ENCODE data around the gene ARL15.

The ARL15 gene

DNA sequence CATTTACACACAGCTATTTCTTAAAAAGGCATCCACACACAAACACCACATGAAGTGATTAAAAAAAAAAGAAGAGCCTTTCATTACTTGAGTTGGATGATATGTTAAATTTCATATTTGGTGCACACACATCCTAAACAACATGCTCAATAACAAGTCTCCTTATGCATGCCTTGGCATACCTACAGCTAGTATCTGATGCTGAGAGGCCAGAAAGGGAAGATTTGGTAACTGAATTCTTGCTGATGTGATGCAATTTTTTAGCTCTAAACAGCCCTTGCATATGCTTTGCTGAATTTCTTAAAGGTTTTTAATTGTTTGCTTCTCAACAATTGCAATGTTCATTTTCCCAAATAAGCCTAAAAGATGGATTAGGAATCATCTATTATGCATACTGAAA, 338.8 kb downstream of the ARL15 start:
- H3K27me3 ChIP-seq (ENCODE audit: control insufficient read depth in 3 of 3, insufficient read depth in 3 of 3, low read depth in 1 of 3, low read length in 3 of 3), result no peaks in the 10 kb centered on the region
- H3K14ac ChIP-seq (ENCODE audit: low read length), result no peak overlapping the region
- no peak overlapping the region for H3K27ac ChIP-seq (replicated peaks; ENCODE audit: low read length)
- H3K4me3 ChIP-seq (ENCODE audit: low read length in 2 of 2), result no peak overlapping the region
- H4K8ac ChIP-seq (ENCODE audit: low read depth, low read length), result no peak overlapping the region
- no peaks in the 10 kb centered on the region for H3K36me3 ChIP-seq (replicated peaks in 1 of 2; ENCODE audit: control insufficient read depth in 2 of 2, insufficient read depth in 2 of 2, low read length in 2 of 2)
- no peaks in the 10 kb centered on the region for H3K4me1 ChIP-seq (ENCODE audit: control insufficient read depth in 2 of 2, insufficient read depth in 1 of 2, low read depth in 1 of 2, low read length in 2 of 2)
- H2BK120ac ChIP-seq (ENCODE audit: low read depth, low read length), result no peak overlapping the region
- H2AFZ ChIP-seq (ENCODE audit: low read length), result no peak overlapping the region
- H2AK5ac ChIP-seq (ENCODE audit: low read depth, low read length), result no peak overlapping the region
- no peaks in the 10 kb centered on the region for H3K79me1 ChIP-seq (ENCODE audit: low read depth, low read length)
- H2BK12ac ChIP-seq (ENCODE audit: low read length), result no peak overlapping the region
- no peak overlapping the region for H2BK15ac ChIP-seq (ENCODE audit: low read length)
- no peak overlapping the region for H3K23ac ChIP-seq (ENCODE audit: low read depth, low read length, poor library complexity)
- no peak overlapping the region for H3K9ac ChIP-seq (ENCODE audit: low read depth, low read length, poor library complexity)
- no peak overlapping the region for H4K91ac ChIP-seq (ENCODE audit: low read depth, low read length, poor library complexity)
- DNase-seq (ENCODE audit: low spot score), result no peak
- H3K4me2 ChIP-seq (ENCODE audit: insufficient read depth, low read length, poor library complexity, severe bottlenecking), result no peak overlapping the region
- no peak overlapping the region for H3K18ac ChIP-seq (ENCODE audit: low read length)
- H2BK5ac ChIP-seq (ENCODE audit: low read length), result no peak overlapping the region
- no peaks in the 10 kb centered on the region for H3K9me3 ChIP-seq (replicated peaks in 1 of 2; ENCODE audit: control insufficient read depth in 2 of 2, insufficient read depth in 1 of 2, low read depth in 1 of 2, low read length in 2 of 2)
- no peak overlapping the region for H3K4ac ChIP-seq (ENCODE audit: low read length)

DNA sequence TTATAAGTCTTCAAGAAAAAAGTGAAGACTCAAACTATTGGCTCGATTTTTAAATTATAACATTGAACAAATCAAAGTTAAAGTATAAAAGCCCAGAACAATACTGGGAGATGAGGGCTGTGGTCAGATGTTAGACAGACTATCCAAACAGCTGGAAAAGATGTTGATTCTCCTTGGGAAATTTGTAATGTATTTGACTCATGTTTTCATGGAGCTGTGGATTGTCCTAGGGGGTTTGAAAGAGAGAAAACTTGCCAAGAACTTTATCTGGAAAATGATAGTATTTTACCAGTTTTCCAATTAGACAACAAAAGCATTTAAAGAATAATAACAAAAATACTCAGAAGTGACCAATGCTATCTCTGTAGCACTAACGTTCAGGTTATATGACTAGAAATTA, 339.2 kb downstream of the ARL15 start:
- Histone ChIP-seq H2AFZ (ENCODE audit: low read length) (no peak overlapping the region), H3K4me3 (ENCODE audit: low read length in 2 of 2) (no peak overlapping the region), H3K18ac (ENCODE audit: low read length) (no peak overlapping the region), H3K4ac (ENCODE audit: low read length) (no peak overlapping the region), H2BK15ac (ENCODE audit: low read length) (no peak overlapping the region), H3K27me3 (ENCODE audit: control insufficient read depth in 3 of 3, insufficient read depth in 3 of 3, low read depth in 1 of 3, low read length in 3 of 3) (no peaks in the 10 kb centered on the region), H4K91ac (ENCODE audit: low read depth, low read length, poor library complexity) (no peak overlapping the region), H3K9me3 (replicated peaks in 1 of 2; ENCODE audit: control insufficient read depth in 2 of 2, insufficient read depth in 1 of 2, low read depth in 1 of 2, low read length in 2 of 2) (no peaks in the 10 kb centered on the region), H3K79me1 (ENCODE audit: low read depth, low read length) (no peaks in the 10 kb centered on the region), H3K9ac (ENCODE audit: low read depth, low read length, poor library complexity) (no peak overlapping the region), H3K23ac (ENCODE audit: low read depth, low read length, poor library complexity) (no peak overlapping the region), H2BK5ac (ENCODE audit: low read length) (no peak overlapping the region), H3K4me2 (ENCODE audit: insufficient read depth, low read length, poor library complexity, severe bottlenecking) (no peak overlapping the region), H2BK12ac (ENCODE audit: low read length) (no peak overlapping the region), H3K27ac (replicated peaks; ENCODE audit: low read length) (no peak overlapping the region), H3K14ac (ENCODE audit: low read length) (no peak overlapping the region), H4K8ac (ENCODE audit: low read depth, low read length) (no peak overlapping the region), H2BK120ac (ENCODE audit: low read depth, low read length) (no peak overlapping the region), H3K4me1 (ENCODE audit: control insufficient read depth in 2 of 2, insufficient read depth in 1 of 2, low read depth in 1 of 2, low read length in 2 of 2) (no peaks in the 10 kb centered on the region), H3K36me3 (replicated peaks in 1 of 2; ENCODE audit: control insufficient read depth in 2 of 2, insufficient read depth in 2 of 2, low read length in 2 of 2) (no peaks in the 10 kb centered on the region), H2AK5ac (ENCODE audit: low read depth, low read length) (no peak overlapping the region)
- WGBS, 2 donors (ENCODE audit: extremely low coverage in 2 of 2, insufficient read length in 2 of 2, insufficient replicate concordance in 1 of 2), result no CpG with 5 or more reads among the region's 2 CpGs
- no peak for DNase-seq (ENCODE audit: low spot score)

DNA sequence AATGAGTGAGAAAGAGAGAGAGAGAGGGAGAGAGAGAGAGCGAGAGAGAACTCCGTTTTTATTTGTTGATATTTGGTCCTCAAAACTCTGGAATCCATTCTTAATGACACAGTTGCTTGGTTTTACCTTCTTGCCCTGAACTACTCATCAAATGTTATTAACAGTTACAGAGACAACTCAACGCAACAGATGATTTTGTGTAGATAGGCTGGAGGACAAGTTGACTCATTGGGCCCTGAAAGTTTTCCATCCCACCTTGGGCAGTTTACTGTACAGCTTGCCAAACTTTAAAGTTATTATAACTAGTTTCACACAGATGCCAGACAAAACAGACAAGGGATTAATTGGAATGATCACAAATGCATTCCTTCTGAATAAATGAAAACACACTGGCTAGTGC, 339.9 kb downstream of the ARL15 start:
- no peak overlapping the region for H3K4me3 ChIP-seq (ENCODE audit: low read length in 2 of 2)
- no peak overlapping the region for H2BK5ac ChIP-seq (ENCODE audit: low read length)
- H3K14ac ChIP-seq (ENCODE audit: low read length), result no peak overlapping the region
- H3K9ac ChIP-seq (ENCODE audit: low read depth, low read length, poor library complexity), result no peak overlapping the region
- no peak overlapping the region for H3K18ac ChIP-seq (ENCODE audit: low read length)
- no peak overlapping the region for H3K23ac ChIP-seq (ENCODE audit: low read depth, low read length, poor library complexity)
- no peak overlapping the region for H2BK15ac ChIP-seq (ENCODE audit: low read length)
- H2AK5ac ChIP-seq (ENCODE audit: low read depth, low read length), result no peak overlapping the region
- no peaks in the 10 kb centered on the region for H3K36me3 ChIP-seq (replicated peaks in 1 of 2; ENCODE audit: control insufficient read depth in 2 of 2, insufficient read depth in 2 of 2, low read length in 2 of 2)
- no peaks in the 10 kb centered on the region for H3K79me1 ChIP-seq (ENCODE audit: low read depth, low read length)
- H2AFZ ChIP-seq (ENCODE audit: low read length), result no peak overlapping the region
- no peaks in the 10 kb centered on the region for H3K27me3 ChIP-seq (ENCODE audit: control insufficient read depth in 3 of 3, insufficient read depth in 3 of 3, low read depth in 1 of 3, low read length in 3 of 3)
- H3K9me3 ChIP-seq (replicated peaks in 1 of 2; ENCODE audit: control insufficient read depth in 2 of 2, insufficient read depth in 1 of 2, low read depth in 1 of 2, low read length in 2 of 2), result no peaks in the 10 kb centered on the region
- no peak overlapping the region for H2BK120ac ChIP-seq (ENCODE audit: low read depth, low read length)
- H4K8ac ChIP-seq (ENCODE audit: low read depth, low read length), result no peak overlapping the region
- no peak overlapping the region for H3K4ac ChIP-seq (ENCODE audit: low read length)
- no CpG with 5 or more reads among the region's 3 CpGs for WGBS, 2 donors (ENCODE audit: extremely low coverage in 2 of 2, insufficient read length in 2 of 2, insufficient replicate concordance in 1 of 2)
- H3K4me2 ChIP-seq (ENCODE audit: insufficient read depth, low read length, poor library complexity, severe bottlenecking), result no peak overlapping the region
- H3K27ac ChIP-seq (replicated peaks; ENCODE audit: low read length), result no peak overlapping the region
- no peak overlapping the region for H2BK12ac ChIP-seq (ENCODE audit: low read length)
- H3K4me1 ChIP-seq (ENCODE audit: control insufficient read depth in 2 of 2, insufficient read depth in 1 of 2, low read depth in 1 of 2, low read length in 2 of 2), result no peaks in the 10 kb centered on the region
- H4K91ac ChIP-seq (ENCODE audit: low read depth, low read length, poor library complexity), result no peak overlapping the region
- DNase-seq (ENCODE audit: low spot score), result no peak

DNA sequence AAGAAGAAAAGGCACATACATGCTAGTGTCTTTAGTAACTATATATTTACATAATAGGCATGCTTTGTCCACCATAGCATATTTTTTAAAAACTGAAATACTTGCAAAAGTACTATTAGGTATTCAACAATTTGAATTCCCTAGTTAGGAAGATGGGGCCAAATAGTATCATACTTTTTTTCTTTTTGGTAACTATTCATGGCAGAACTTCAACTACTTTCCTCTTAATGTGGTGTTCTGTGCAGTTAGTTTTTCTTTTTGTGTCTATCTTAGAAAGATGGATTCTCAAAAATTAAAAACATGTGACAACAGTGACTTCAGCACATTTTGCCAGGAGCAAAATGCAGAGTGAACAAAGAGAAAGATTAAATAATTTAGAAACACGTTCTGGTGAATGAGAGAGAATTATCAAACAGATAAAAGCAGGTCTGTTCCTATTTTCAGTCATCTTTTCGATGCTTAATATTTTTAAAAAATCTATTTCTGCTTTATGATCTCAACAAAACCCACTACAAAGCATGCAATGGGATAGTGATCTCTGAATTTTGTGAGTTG, 341.1 kb downstream of the ARL15 start:
- Histone ChIP-seq H3K4me2 (ENCODE audit: insufficient read depth, low read length, poor library complexity, severe bottlenecking) (no peak overlapping the region), H3K4me3 (ENCODE audit: low read length in 2 of 2) (no peak overlapping the region), H3K23ac (ENCODE audit: low read depth, low read length, poor library complexity) (no peak overlapping the region), H3K18ac (ENCODE audit: low read length) (no peak overlapping the region), H3K36me3 (replicated peaks in 1 of 2; ENCODE audit: control insufficient read depth in 2 of 2, insufficient read depth in 2 of 2, low read length in 2 of 2) (no peaks in the 10 kb centered on the region), H4K8ac (ENCODE audit: low read depth, low read length) (no peak overlapping the region), H3K9me3 (replicated peaks in 1 of 2; ENCODE audit: control insufficient read depth in 2 of 2, insufficient read depth in 1 of 2, low read depth in 1 of 2, low read length in 2 of 2) (no peaks in the 10 kb centered on the region), H4K91ac (ENCODE audit: low read depth, low read length, poor library complexity) (no peak overlapping the region), H3K4ac (ENCODE audit: low read length) (no peak overlapping the region), H2BK15ac (ENCODE audit: low read length) (no peak overlapping the region), H3K27me3 (ENCODE audit: control insufficient read depth in 3 of 3, insufficient read depth in 3 of 3, low read depth in 1 of 3, low read length in 3 of 3) (no peaks in the 10 kb centered on the region), H2BK12ac (ENCODE audit: low read length) (no peak overlapping the region), H3K79me1 (ENCODE audit: low read depth, low read length) (no peaks in the 10 kb centered on the region), H3K4me1 (ENCODE audit: control insufficient read depth in 2 of 2, insufficient read depth in 1 of 2, low read depth in 1 of 2, low read length in 2 of 2) (no peaks in the 10 kb centered on the region), H2BK5ac (ENCODE audit: low read length) (no peak overlapping the region), H3K27ac (replicated peaks; ENCODE audit: low read length) (no peak overlapping the region), H3K9ac (ENCODE audit: low read depth, low read length, poor library complexity) (no peak overlapping the region), H2BK120ac (ENCODE audit: low read depth, low read length) (no peak overlapping the region), H2AK5ac (ENCODE audit: low read depth, low read length) (no peak overlapping the region), H2AFZ (ENCODE audit: low read length) (no peak overlapping the region), H3K14ac (ENCODE audit: low read length) (no peak overlapping the region)
- WGBS, 2 donors (ENCODE audit: extremely low coverage in 2 of 2, insufficient read length in 2 of 2, insufficient replicate concordance in 1 of 2), result no CpG with 5 or more reads among the region's 2 CpGs
- DNase-seq (ENCODE audit: low spot score), result no peak

Measured in neuronal stem cell (in vitro differentiated cells).